ENCODE measurements around the gene YBEY.

Gene YBEY

GRCh38 chr21:46284733-46285132, 1.4 kb upstream of the YBEY start:
- no peak for TF ChIP-seq CTCF (IDR thresholded peaks at IDR 0.05; ENCODE audit: extremely low read depth, missing control alignments)
- no peak for DNase-seq (ENCODE audit: low spot score)

GRCh38 chr21:46285206-46285661, 908 bp upstream of the YBEY start, which contains the start of gene MCM3AP:
TSS of gene MCM3AP (minus strand) at chr21:46285611. CDS start at chr21:46285286, 325 bp downstream.
- no peak for DNase-seq (ENCODE audit: low spot score)

DNA sequence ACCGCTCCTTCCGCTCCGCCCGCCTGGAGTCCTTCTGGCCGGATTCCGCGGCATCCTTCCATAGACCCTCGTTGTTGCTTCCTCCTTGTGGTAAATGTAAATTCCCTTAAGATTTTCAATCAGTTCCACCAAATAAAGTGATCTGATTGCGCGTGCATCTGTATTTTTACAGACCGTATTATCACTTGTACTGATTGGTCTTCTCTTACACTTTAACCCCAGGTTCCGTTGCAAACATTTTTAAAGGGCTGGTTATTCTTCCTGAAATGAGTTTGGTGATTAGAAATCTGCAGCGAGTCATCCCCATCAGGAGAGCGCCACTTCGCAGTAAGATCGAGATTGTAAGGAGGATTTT, 483 bp downstream of the YBEY start:
- DNase-seq (ENCODE audit: low spot score): no peak
- TF ChIP-seq CTCF (IDR thresholded peaks at IDR 0.05; ENCODE audit: extremely low read depth, missing control alignments): no peak

More at GRCh38 chr21:46285206-46285661, 908 bp upstream of the YBEY start, which contains the start of gene MCM3AP:
- TF ChIP-seq CTCF (IDR thresholded peaks at IDR 0.05; ENCODE audit: extremely low read depth, missing control alignments): no peak

GRCh38 chr21:46287541-46287940, 1.4 kb downstream of the YBEY start:
- no peak for DNase-seq (ENCODE audit: low spot score)
- no peak for TF ChIP-seq CTCF (IDR thresholded peaks at IDR 0.05; ENCODE audit: extremely low read depth, missing control alignments)

DNA sequence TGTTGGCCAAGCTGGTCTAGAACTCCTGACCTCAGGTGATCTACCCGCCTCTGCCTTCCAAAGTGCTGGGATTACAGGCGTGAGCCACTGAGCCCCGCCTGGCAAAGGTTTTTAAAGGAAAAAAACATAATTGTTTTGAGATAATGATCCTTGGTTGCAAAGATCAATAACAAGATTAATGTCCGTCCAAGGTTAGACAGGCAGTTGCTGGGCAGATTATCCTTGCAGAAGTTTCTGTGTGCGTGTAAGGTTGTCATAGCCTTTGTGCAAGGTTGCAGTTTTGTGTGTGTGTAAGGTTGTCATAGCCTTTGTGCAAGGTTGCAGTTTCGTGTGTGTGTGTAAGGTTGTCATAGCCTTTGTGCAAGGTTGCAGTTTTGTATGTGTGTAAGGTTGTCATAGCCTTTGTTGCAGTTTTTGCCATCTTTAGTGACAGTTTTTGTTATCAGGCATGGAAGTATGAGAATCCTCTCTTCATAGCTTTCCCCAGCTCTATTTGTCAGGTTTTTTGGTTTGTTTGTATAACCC, 3.6 kb downstream of the YBEY start:
- TF ChIP-seq CTCF (IDR thresholded peaks at IDR 0.05; ENCODE audit: extremely low read depth, missing control alignments): no peak
- no peak for DNase-seq (ENCODE audit: low spot score)

- TF ChIP-seq CTCF (IDR thresholded peaks at IDR 0.05; ENCODE audit: extremely low read depth, missing control alignments): no peak
- DNase-seq (ENCODE audit: low spot score): no peak
Measured at GRCh38 chr21:46291561-46291960, 5.4 kb downstream of the YBEY start.

DNA sequence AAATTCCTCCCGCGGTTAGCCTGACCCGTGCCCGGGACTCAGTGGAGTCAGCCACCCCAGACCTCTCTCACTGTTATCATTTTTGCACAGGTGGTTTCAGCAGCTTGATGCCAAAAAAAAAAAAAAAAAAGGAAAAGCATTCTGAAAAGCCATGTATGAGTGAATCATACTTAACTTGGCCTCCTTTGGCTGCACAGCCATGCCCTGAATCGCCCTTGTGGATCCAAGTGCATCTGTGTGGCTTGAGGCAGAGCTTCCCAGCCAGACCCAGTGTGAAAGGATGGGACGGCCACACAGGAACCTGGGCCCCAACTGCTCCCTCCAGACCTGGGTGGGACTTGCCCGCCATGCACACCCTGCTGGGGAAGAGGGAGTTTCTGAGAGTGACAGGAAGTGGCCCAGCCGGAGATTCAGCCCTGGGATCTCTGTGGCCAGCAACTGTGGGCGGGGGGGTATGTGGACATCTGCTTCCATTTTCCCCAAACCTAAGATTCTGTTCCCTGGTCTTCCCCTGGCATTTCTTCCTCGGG, 8.6 kb downstream of the YBEY start:
- peak; percentile 74 for DNase-seq (ENCODE audit: low spot score)
- TF ChIP-seq CTCF (IDR thresholded peaks at IDR 0.05; ENCODE audit: extremely low read depth, missing control alignments): no peak
